Caco-2 (cell line): ENCODE measurements around the gene MTREX. TPM values are rescaled to one million over a fixed set of nuclear protein-coding genes. Genes with fewer than 3 reads are reported as not detected.

Experiments
- BruUV-seq: library from RNA; stranded (reverse); fragments of 400-500 nt; replicated peaks from 2 replicates; lab custom pipeline; 2021; lab: Mats Ljungman, UMichigan
- CTCF ChIA-PET: fragments of 300-600 bp; sonication (Branson Sonifier 250); formaldehyde crosslinking; loops from one replicate; lab custom pipeline; 2022; ENCODE audit warnings: antibody characterized with exemption; lab: Charles Lee
- POLR2A ChIA-PET: fragments of 300-600 bp; sonication (Branson Sonifier 250); formaldehyde crosslinking; loops from one replicate; lab custom pipeline; 2022; ENCODE audit warnings: antibody characterized with exemption; lab: Charles Lee
- DNase-seq, 2 experiments: peaks; one replicate each; pipeline versions ENCODE4 v3.0.0 to v3.0.0-alpha.2; 2020 to 2022
- H3K27me3 ChIP-seq: replicated peaks from 2 replicates; pipeline ENCODE4 v1.6.0; 2011; ENCODE audit warnings: low read length; ENCODE audit not compliant: control insufficient read depth, insufficient read depth
- H3K36me3 ChIP-seq: 2 replicates; pipeline ENCODE4 v1.5.1; 2011; ENCODE audit warnings: low read length; ENCODE audit not compliant: control insufficient read depth, insufficient read depth
- H3K4me1 ChIP-seq: fragments of 250-450 bp; sonication (Bioruptor Pico); 2 replicates; pipeline ENCODE4 v1.5.1; 2020; ENCODE audit warnings: mild to moderate bottlenecking
- H3K4me3 ChIP-seq: 2 replicates; pipeline ENCODE4 v1.5.1; 2011; ENCODE audit warnings: low read depth, mild to moderate bottlenecking, control low read depth, low read length
- H3K9me3 ChIP-seq: fragments of 250-450 bp; sonication (Bioruptor Pico); 2 replicates; pipeline ENCODE4 v1.5.1; 2020; ENCODE audit warnings: mild to moderate bottlenecking, moderate library complexity
- H3K27ac Mint-ChIP-seq: one replicate; pipeline ENCODE4 v1.8.0; 2022; ENCODE audit warnings: mixed read lengths; ENCODE audit not compliant: unreplicated experiment
- H3K27me3 Mint-ChIP-seq: one replicate; pipeline ENCODE4 v1.8.0; 2022; ENCODE audit warnings: mixed read lengths; ENCODE audit not compliant: insufficient read depth, unreplicated experiment
- H3K36me3 Mint-ChIP-seq: one replicate; pipeline ENCODE4 v1.8.0; 2022; ENCODE audit warnings: mild to moderate bottlenecking, mixed read lengths; ENCODE audit not compliant: insufficient read depth, unreplicated experiment
- H3K4me1 Mint-ChIP-seq: one replicate; pipeline ENCODE4 v1.8.0; 2022; ENCODE audit warnings: low read depth, mixed read lengths; ENCODE audit not compliant: unreplicated experiment
- H3K4me3 Mint-ChIP-seq: one replicate; pipeline ENCODE4 v1.8.0; 2022; ENCODE audit warnings: mild to moderate bottlenecking, moderate library complexity, mixed read lengths; ENCODE audit not compliant: unreplicated experiment
- H3K9me3 Mint-ChIP-seq: one replicate; pipeline ENCODE4 v1.8.0; 2022; ENCODE audit warnings: mixed read lengths; ENCODE audit not compliant: unreplicated experiment
- CTCF ChIP-seq, 2 experiments: fragments of 200-600 bp in 1 of 2; IDR thresholded peaks; 1 replicate in 1 of 2; 2 replicates in 1 of 2; pipeline versions ENCODE4 v1.5.1 to v1.8.0; 2011 to 2022; ENCODE audit warnings: antibody characterized with exemption in 1 of 2, control low read depth in 1 of 2, inconsistent platforms in 1 of 2, low read depth in 1 of 2, low read length in 1 of 2, mild to moderate bottlenecking in 1 of 2, moderate library complexity in 1 of 2; ENCODE audit not compliant: insufficient read depth in 1 of 2, severe bottlenecking in 1 of 2, unreplicated experiment in 1 of 2
- intact Hi-C: fragments of 100-400 bp; cut with micrococcal nuclease; formaldehyde crosslinking; loops from one replicate; pipeline ENCODE4 v1.10.0; 2022; ENCODE audit not compliant: unreplicated experiment
- total RNA-seq: library from RNA; stranded (reverse); gene quantifications from 2 replicates; pipeline ENCODE4 v1.2.3, GENCODE V29; 2022

Gene MTREX
- total RNA-seq, 1 experiment from 2014 or later: 83.7 TPM

DNA sequence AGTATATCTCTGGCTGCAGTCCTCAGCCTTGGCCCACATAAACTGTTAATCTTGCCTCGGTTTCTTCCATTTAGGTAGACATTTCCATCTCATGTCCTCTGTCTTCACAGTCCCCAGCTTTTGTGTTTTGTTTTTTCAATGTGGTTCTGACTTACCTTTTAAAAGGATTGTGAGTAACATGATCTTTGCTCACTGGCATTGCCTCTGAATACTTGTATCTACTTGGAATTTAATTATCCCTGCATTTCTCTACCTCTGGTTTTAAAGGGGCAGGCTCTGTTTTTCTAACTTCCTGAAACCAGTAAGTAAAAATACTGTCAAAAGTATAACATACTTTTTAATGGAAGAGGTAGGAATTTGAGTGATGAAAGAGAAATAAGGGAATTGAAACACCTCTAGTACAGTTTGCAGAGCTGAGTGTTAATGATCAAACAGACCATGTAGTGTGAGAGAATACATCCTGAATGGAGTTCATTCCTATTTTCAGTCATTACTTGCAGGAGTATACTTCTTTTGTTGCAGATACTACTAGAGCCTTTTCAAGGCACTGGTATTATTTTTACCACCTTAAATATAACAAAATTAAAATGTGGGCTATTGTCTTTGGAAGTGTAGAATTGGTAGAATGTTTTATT is 62.6 kb downstream of the MTREX start:
- Mint-ChIP-seq H3K27ac (no peak overlapping the region), H3K36me3 (peaks cover 60% of the 10 kb centered on the region), H3K4me3 (no peak overlapping the region), H3K4me1 (no peaks in the 10 kb centered on the region), H3K27me3 (no peaks in the 10 kb centered on the region), H3K9me3 (peaks cover 20% of the 10 kb centered on the region)
- CTCF ChIA-PET: no interaction called here
- Histone ChIP-seq H3K27me3 (no peaks in the 10 kb centered on the region), H3K4me1 (no peaks in the 10 kb centered on the region), H3K9me3 (0 out of 2 replicates have a peak, but pooled peaks cover 4% of the 10 kb centered on the region), H3K36me3 (peaks cover 3% of the 10 kb centered on the region), H3K4me3 (no peak overlapping the region)
- BruUV-seq: no TSS peak
- TF ChIP-seq CTCF (IDR thresholded peaks at IDR 0.05; ENCODE audit: insufficient read depth in 1 of 2, low read depth in 1 of 2, low read length in 1 of 2, severe bottlenecking in 1 of 2, unreplicated experiment in 1 of 2): no peak
- no peak for DNase-seq
- intact Hi-C loops: no loop called here
- POLR2A ChIA-PET: no interaction called here

DNA sequence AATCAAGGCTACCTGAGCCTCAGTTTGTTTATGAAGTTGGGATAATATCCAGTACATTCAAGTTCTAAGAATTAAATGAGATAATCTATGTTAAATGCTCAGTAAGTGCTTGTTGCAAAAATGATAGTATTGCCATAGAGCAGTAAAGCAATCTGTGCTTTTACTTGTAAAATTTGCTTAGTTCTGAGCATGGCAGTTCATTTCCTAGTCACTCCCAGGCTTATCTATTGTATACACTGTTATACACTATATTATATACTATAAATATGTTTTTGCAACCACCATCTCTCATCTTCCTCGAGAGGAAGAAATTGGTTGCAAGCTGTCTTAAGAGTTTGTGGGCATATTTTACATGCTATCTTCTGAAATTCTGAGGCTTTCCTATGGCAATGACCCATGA is 63.4 kb downstream of the MTREX start:
- Histone ChIP-seq H3K36me3 (peaks cover 3% of the 10 kb centered on the region), H3K9me3 (0 out of 2 replicates have a peak, but pooled peaks cover 4% of the 10 kb centered on the region), H3K4me3 (no peak overlapping the region), H3K4me1 (no peaks in the 10 kb centered on the region), H3K27me3 (no peaks in the 10 kb centered on the region)
- H3K27ac Mint-ChIP-seq: no peak overlapping the region
- no peak for DNase-seq
- no TSS peak for BruUV-seq
- ChIA-PET CTCF (no interaction called here), POLR2A (no interaction called here)
- H3K36me3 Mint-ChIP-seq: peaks cover 66% of the 10 kb centered on the region
- H3K4me1 Mint-ChIP-seq: no peaks in the 10 kb centered on the region
- no peaks in the 10 kb centered on the region for H3K27me3 Mint-ChIP-seq
- no peak for TF ChIP-seq CTCF (IDR thresholded peaks at IDR 0.05; ENCODE audit: insufficient read depth in 1 of 2, low read depth in 1 of 2, low read length in 1 of 2, severe bottlenecking in 1 of 2, unreplicated experiment in 1 of 2)
- intact Hi-C loops: no loop called here
- no peak overlapping the region for H3K4me3 Mint-ChIP-seq
- peaks cover 20% of the 10 kb centered on the region for H3K9me3 Mint-ChIP-seq

DNA sequence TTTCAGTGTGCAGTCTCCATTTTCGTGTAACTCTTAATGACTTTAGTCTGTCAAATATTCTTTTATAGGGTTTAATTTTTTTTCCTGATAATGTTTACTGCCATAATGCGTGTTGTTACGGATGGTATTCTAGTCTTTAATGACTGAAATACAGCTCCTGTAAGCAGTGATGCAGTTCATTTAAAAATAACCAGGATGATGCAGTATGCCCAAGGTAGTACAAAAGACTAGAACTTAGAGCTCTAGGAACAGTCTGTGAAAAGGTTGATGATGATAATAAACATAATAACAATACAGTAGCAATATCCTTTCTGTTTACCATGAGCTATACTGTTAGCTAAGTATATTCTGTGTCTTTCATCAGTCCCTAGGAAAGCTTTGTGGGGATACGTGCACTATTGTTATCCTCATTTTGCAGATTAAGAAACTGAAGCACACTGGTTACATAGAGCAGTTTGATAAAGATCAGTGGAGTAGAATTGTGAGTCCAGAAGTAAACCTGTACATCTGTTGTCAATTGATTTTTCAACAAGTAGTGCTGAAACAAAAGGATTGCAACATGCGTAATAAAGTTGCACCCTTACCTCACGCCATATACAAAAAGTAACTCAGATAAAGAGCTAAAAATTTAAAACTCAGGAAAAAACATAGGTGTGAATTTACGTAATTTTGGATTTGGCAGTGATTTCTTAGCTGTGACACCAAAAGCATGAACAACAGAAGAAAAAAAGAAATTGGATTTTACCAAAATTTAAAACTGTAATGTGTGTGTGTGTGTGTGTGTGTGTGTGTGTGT is 64.5 kb downstream of the MTREX start:
- H3K4me3 ChIP-seq: no peak overlapping the region

More for the DNA sequence above, 64.5 kb downstream of the MTREX start:
- BruUV-seq: no TSS peak
- H3K9me3 Mint-ChIP-seq: peaks cover 20% of the 10 kb centered on the region
- no peaks in the 10 kb centered on the region for H3K27me3 ChIP-seq
- no peak for DNase-seq
- no peaks in the 10 kb centered on the region for H3K4me1 ChIP-seq
- H3K36me3 Mint-ChIP-seq: peaks cover 61% of the 10 kb centered on the region
- TF ChIP-seq CTCF (IDR thresholded peaks at IDR 0.05; ENCODE audit: insufficient read depth in 1 of 2, low read depth in 1 of 2, low read length in 1 of 2, severe bottlenecking in 1 of 2, unreplicated experiment in 1 of 2): no peak
- H3K4me1 Mint-ChIP-seq: no peaks in the 10 kb centered on the region
- no peak overlapping the region for H3K4me3 Mint-ChIP-seq
- no peak overlapping the region for H3K27ac Mint-ChIP-seq
- ChIA-PET POLR2A (no interaction called here), CTCF (no interaction called here)
- intact Hi-C loops: no loop called here
- H3K27me3 Mint-ChIP-seq: no peaks in the 10 kb centered on the region
- H3K36me3 ChIP-seq: peaks cover 3% of the 10 kb centered on the region; the same call in 1 of the 2 replicates
- 0 out of 2 replicates have a peak, but pooled peaks cover 4% of the 10 kb centered on the region for H3K9me3 ChIP-seq
